Measurements from ENCODE around the gene ZNF195. TPM values are rescaled to one million over a fixed set of nuclear protein-coding genes. Genes with fewer than 3 reads are reported as not detected.

Gene ZNF195
- polyA plus RNA-seq, 1 of the 3 experiments (the other 2 are of a cell fraction) = 13.2 TPM

GRCh38 chr11:3370311-3370870 is 8.6 kb downstream of the ZNF195 start:
- H3K4me1 ChIP-seq (ENCODE audit: control insufficient read depth in 1 of 2, insufficient read depth in 2 of 2, low read depth in 1 of 2, low read length in 1 of 2) = peaks cover 0 to 15% of the 10 kb centered on the region in 2 experiments; a peak in 2 of 4 replicates
- H3K79me2 ChIP-seq (ENCODE audit: insufficient read depth) = peaks cover 58% of the 10 kb centered on the region
- H3K36me3 ChIP-seq (replicated peaks in 1 of 2; ENCODE audit: control insufficient read depth in 1 of 2, insufficient read depth in 2 of 2, low read length in 1 of 2) = peaks cover 86 to 96% of the 10 kb centered on the region in 2 experiments
- no peak overlapping the region for H3K4me2 ChIP-seq
- 93% methylated on average over 9 of the region's 9 CpGs for WGBS (ENCODE audit: low lambda C conversion rate)
- no peak overlapping the region; a peak in 1 of 4 replicates for H3K4me3 ChIP-seq (ENCODE audit: low read depth in 2 of 2, low read length in 1 of 2)
- ChIA-PET POLR2A (no interaction called here), CTCF (no interaction called here)
- no peak overlapping the region for H3K27ac ChIP-seq (ENCODE audit: low read depth in 2 of 2, low read length in 1 of 2)
- H3K9me2 ChIP-seq = no peaks in the 10 kb centered on the region
- no peak overlapping the region for H2AFZ ChIP-seq (ENCODE audit: low read depth)
- peaks cover 8% of the 10 kb centered on the region; the same call in 1 of the 2 replicates for H3K9me3 ChIP-seq
- TF ChIP-seq ELF1 (IDR thresholded peaks at IDR 0.05) (no peak), MXI1 (IDR thresholded peaks at IDR 0.05; ENCODE audit: low read depth, low read length) (no peak), YY1 (IDR thresholded peaks at IDR 0.05; ENCODE audit: low read depth) (no peak), RXRA (IDR thresholded peaks at IDR 0.05; ENCODE audit: borderline replicate concordance, low read depth) (no peak), FOXJ3 (CRISPR knock-in tag; IDR thresholded peaks at IDR 0.05) (no peak), FOXM1 (IDR thresholded peaks at IDR 0.05; ENCODE audit: low read depth) (no peak), POLR2AphosphoS5 (IDR thresholded peaks at IDR 0.05; ENCODE audit: low read depth, low read length) (no peak), ZBTB33 (IDR thresholded peaks at IDR 0.05; ENCODE audit: borderline replicate concordance, low read depth) (no peak), FOSL2 (IDR thresholded peaks at IDR 0.05; ENCODE audit: borderline replicate concordance, low read depth) (no peak), SMC3 (IDR thresholded peaks at IDR 0.05; ENCODE audit: low read depth, low read length) (no peak), SIN3A (IDR thresholded peaks at IDR 0.05; ENCODE audit: borderline replicate concordance, low read depth, low read length) (no peak), NRF1 (IDR thresholded peaks at IDR 0.05; ENCODE audit: low read depth, low read length) (no peak), TEAD4 (IDR thresholded peaks at IDR 0.05; ENCODE audit: borderline replicate concordance, insufficient read depth) (no peak), RCOR1 (IDR thresholded peaks at IDR 0.05; ENCODE audit: low read length) (no peak), TAF1 (IDR thresholded peaks at IDR 0.05; ENCODE audit: borderline replicate concordance, low read depth, low read length) (no peak), EP300 (IDR thresholded peaks at IDR 0.05; ENCODE audit: borderline replicate concordance in 1 of 2, low read depth in 1 of 2, low read length in 1 of 2) (no peak), GABPA (IDR thresholded peaks at IDR 0.05; ENCODE audit: low read depth) (no peak), JUND (IDR thresholded peaks at IDR 0.05) (no peak)
- TF ChIP-seq, protein P1, sequence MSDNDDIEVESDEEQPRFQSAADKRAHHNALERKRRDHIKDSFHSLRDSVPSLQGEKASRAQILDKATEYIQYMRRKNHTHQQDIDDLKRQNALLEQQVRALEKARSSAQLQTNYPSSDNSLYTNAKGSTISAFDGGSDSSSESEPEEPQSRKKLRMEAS (IDR thresholded peaks at IDR 0.05; ENCODE audit: low read depth) = no peak
- TF ChIP-seq, protein P2, sequence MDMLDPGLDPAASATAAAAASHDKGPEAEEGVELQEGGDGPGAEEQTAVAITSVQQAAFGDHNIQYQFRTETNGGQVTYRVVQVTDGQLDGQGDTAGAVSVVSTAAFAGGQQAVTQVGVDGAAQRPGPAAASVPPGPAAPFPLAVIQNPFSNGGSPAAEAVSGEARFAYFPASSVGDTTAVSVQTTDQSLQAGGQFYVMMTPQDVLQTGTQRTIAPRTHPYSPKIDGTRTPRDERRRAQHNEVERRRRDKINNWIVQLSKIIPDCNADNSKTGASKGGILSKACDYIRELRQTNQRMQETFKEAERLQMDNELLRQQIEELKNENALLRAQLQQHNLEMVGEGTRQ (IDR thresholded peaks at IDR 0.05; ENCODE audit: borderline replicate concordance, low read depth, low read length) = no peak
- H3K9ac ChIP-seq = no peak overlapping the region
- DNase-seq = no peak
- H4K20me1 ChIP-seq (ENCODE audit: insufficient read depth) = peaks cover 4% of the 10 kb centered on the region; the same call in 1 of the 2 replicates
- no peaks in the 10 kb centered on the region for H3F3A ChIP-seq (replicated peaks; ENCODE audit: insufficient read depth)
- no peaks in the 10 kb centered on the region for H3K27me3 ChIP-seq (ENCODE audit: insufficient read depth)

Measured in SK-N-SH (cell line).